HL-60 (cell line): ENCODE measurements around the gene PTPRG.

Experiments used
- GABPA ChIP-seq: IDR thresholded peaks from 2 replicates; pipeline ENCODE4 v1.6.1; 2012; ENCODE audit warnings: low read depth
- POLR2AphosphoS5 ChIP-seq: IDR thresholded peaks from 2 replicates; pipeline ENCODE4 v1.6.1; 2012; ENCODE audit warnings: low read depth
- TF ChIP-seq, protein P1 (sequence below): IDR thresholded peaks from one replicate; pipeline ENCODE4 v1.5.1; 2011; ENCODE audit warnings: low read length, control low read depth, inconsistent platforms; ENCODE audit not compliant: insufficient read depth
- TF ChIP-seq, protein P2 (sequence below): IDR thresholded peaks from 2 replicates; pipeline ENCODE4 v1.6.1; 2012; ENCODE audit warnings: low read depth; ENCODE audit not compliant: insufficient replicate concordance

DNA sequence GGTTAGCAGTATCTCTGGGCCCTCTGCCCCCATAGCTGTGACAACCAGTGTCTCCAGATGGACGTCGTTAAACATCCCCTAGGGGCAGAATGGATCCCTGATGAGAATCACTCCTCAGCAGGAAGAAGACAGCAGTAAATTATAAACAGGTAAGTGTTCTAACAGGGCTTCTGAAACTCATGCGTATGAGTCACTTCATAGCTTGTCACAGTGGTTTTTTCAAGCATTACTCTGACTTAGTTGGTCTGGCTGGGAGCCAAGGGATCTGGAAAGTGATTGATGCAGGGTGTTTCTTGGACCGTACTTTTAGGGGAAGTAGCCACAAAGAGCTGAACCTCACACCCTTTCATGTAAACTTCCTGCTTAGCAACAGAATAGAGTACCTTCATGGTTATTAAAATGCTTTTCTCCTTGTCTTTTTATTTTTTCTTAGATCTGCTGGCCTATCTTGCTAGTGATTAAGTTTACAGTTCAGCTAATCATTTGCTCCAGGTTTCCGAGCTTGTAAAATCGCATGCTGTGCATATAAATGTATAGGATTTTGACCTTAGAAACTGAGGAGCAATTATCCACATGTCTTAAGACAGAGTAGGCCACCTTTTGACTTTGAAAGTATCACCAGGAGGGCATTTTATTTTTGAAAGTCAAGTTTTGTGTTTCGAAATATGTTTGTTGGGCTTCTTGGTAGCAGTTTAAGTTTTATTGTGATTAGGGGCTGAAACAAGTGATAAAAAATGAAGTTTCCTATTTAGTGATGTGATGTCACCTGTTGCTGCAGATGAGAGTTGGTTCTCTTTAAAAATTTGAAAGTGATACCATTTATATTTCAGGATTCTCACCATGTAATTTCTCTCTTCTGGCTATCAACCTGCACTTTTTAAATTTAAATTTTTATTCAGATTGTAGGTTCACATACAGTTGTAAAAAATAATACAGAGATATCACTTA, 333.9 kb downstream of the PTPRG start:
- no peak for TF ChIP-seq GABPA
- TF ChIP-seq, protein P1, sequence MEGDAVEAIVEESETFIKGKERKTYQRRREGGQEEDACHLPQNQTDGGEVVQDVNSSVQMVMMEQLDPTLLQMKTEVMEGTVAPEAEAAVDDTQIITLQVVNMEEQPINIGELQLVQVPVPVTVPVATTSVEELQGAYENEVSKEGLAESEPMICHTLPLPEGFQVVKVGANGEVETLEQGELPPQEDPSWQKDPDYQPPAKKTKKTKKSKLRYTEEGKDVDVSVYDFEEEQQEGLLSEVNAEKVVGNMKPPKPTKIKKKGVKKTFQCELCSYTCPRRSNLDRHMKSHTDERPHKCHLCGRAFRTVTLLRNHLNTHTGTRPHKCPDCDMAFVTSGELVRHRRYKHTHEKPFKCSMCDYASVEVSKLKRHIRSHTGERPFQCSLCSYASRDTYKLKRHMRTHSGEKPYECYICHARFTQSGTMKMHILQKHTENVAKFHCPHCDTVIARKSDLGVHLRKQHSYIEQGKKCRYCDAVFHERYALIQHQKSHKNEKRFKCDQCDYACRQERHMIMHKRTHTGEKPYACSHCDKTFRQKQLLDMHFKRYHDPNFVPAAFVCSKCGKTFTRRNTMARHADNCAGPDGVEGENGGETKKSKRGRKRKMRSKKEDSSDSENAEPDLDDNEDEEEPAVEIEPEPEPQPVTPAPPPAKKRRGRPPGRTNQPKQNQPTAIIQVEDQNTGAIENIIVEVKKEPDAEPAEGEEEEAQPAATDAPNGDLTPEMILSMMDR: no peak
- no peak for TF ChIP-seq POLR2AphosphoS5
- TF ChIP-seq, protein P2, sequence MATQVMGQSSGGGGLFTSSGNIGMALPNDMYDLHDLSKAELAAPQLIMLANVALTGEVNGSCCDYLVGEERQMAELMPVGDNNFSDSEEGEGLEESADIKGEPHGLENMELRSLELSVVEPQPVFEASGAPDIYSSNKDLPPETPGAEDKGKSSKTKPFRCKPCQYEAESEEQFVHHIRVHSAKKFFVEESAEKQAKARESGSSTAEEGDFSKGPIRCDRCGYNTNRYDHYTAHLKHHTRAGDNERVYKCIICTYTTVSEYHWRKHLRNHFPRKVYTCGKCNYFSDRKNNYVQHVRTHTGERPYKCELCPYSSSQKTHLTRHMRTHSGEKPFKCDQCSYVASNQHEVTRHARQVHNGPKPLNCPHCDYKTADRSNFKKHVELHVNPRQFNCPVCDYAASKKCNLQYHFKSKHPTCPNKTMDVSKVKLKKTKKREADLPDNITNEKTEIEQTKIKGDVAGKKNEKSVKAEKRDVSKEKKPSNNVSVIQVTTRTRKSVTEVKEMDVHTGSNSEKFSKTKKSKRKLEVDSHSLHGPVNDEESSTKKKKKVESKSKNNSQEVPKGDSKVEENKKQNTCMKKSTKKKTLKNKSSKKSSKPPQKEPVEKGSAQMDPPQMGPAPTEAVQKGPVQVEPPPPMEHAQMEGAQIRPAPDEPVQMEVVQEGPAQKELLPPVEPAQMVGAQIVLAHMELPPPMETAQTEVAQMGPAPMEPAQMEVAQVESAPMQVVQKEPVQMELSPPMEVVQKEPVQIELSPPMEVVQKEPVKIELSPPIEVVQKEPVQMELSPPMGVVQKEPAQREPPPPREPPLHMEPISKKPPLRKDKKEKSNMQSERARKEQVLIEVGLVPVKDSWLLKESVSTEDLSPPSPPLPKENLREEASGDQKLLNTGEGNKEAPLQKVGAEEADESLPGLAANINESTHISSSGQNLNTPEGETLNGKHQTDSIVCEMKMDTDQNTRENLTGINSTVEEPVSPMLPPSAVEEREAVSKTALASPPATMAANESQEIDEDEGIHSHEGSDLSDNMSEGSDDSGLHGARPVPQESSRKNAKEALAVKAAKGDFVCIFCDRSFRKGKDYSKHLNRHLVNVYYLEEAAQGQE: no peak
